Coronary artery (tissue), 2 donors: ENCODE measurements around the gene WNK1.
"Not testable (repeated sequence)": the region's sequence is repeated elsewhere in the genome, so short reads cannot be mapped to it uniquely, and the experiment has no call there.

Experiments used
- DNase-seq: peaks from one replicate; pipeline ENCODE4 v3.0.0-alpha.2; 2017; ENCODE audit warnings: low spot score
- H3K27ac ChIP-seq, 2 donors: fragments of 200-600 bp; sonication (generic); one replicate each; pipeline ENCODE4 v1.5.1; 2016 to 2019
- H3K4me3 ChIP-seq: fragments of 200-600 bp; sonication (generic); 2 replicates; pipeline ENCODE4 v1.5.1; 2016; ENCODE audit warnings: mild to moderate bottlenecking, moderate library complexity
- TF ChIP-seq, protein P1 (sequence below): fragments of 200-600 bp; sonication (generic); IDR thresholded peaks from one replicate; pipeline ENCODE4 v1.5.1; 2019; ENCODE audit warnings: antibody characterized with exemption

WNK1 gene

DNA sequence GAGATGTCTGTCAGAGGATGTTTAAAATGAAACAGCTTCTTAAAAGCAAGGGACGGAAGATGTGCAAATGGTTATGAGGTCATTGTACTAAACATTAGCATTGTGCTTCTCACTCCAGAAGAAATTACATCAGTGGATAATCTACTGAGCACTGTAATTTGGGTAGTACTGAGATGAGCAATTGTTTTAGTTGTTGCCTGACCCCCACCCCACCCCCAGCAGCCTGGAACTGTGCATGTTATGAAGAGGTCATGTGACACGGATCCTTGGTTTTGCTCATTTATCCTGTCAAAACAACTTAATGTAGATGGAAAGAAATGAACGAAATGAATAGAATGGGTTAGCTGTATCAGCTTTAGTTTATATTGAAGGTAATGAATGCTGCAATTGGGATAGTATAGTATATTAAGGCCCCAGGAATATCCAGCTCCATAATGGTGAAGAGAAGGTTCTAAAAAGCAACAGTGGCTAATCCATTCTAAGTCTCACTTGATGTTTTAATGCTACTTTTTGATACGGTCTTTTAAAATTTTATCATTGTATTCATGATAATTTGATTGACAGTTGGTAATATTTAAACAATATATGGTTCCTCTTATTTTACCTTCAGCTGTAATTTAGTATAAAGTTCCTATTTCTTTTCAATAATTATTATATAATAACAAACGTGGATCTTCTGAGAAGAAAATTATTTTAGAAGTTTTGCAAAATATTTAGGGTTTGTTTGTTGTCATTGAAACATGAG lies 58.5 kb downstream of the WNK1 start:
- no peak for DNase-seq
- Histone ChIP-seq H3K27ac (no peak overlapping the region), H3K4me3 (no peak overlapping the region)
- TF ChIP-seq, protein P1, sequence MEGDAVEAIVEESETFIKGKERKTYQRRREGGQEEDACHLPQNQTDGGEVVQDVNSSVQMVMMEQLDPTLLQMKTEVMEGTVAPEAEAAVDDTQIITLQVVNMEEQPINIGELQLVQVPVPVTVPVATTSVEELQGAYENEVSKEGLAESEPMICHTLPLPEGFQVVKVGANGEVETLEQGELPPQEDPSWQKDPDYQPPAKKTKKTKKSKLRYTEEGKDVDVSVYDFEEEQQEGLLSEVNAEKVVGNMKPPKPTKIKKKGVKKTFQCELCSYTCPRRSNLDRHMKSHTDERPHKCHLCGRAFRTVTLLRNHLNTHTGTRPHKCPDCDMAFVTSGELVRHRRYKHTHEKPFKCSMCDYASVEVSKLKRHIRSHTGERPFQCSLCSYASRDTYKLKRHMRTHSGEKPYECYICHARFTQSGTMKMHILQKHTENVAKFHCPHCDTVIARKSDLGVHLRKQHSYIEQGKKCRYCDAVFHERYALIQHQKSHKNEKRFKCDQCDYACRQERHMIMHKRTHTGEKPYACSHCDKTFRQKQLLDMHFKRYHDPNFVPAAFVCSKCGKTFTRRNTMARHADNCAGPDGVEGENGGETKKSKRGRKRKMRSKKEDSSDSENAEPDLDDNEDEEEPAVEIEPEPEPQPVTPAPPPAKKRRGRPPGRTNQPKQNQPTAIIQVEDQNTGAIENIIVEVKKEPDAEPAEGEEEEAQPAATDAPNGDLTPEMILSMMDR = no peak

DNA sequence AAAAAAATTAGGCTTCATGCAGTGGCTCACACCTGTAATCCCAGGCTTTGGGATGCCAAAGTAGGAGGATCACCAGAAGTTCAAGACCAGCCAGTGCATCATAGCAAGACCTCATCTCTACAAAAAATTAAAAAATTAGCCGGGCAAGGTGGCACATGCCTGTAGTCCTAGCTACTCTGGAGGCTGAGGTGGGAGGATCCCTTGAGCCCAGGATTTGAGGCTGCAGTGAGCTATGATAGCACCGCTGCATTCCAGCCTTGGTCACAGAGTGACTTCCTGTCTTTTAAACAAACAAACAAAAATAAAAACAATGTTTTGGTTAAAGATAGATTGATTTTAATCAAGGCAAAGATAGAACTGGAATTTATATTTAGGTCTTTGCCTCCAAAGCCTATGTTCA lies 60.6 kb downstream of the WNK1 start:
- H3K27ac ChIP-seq = no peak overlapping the region
- H3K4me3 ChIP-seq = no peak overlapping the region
- TF ChIP-seq, protein P1 = no peak
- no peak for DNase-seq

DNA sequence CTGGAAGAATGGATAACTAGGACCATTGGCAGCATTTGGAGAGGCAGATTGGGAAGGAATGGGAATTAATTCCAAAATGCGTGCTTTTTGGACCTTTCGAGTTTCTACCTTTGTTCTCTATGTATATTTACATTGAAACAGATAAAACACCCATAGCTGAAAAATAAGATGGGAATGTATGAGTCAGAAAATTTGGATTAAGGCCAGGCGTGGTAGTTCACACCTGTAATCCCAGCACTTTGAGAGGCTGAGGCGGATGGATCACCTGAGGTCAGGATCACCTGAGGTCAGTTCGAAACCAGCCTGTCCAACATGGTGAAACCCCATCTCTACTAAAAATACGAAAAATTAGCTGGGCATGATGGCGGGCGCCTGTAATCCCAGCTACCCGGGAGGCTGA lies 65.1 kb downstream of the WNK1 start:
- H3K4me3 ChIP-seq, DNase-seq: not testable (repeated sequence)
- H3K27ac ChIP-seq = peak overlapping the region; percentile 24 to 55

DNA sequence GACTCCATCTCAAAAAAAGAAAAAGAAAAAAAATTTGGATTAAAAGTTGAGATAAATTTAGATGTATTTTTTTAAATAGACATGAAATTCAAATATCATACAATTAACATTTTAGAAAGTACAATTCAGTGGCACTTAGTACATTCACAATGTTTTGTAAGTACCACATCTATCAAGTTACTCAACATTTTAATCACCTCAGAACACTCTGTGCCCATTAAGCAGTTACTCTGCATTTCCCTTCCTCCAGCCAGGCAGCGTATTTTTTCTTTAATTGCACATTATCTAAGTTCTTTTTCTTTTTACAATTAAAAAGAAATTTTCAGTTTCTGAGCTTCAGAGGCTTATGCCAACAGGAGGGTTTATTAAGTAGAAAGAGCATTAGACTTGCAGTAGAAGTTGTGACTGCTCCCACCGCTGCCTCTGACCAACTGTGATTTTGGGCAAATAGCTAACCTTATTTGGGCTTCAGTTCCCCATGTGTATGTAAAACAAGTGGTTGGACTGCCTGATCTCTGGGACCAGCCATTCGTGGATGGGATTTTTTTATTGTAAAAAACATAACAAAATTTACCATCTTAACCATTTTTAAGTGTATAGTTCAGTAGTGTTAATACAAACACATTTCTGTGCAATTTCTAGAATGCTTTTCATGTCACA lies 65.7 kb downstream of the WNK1 start:
- H3K4me3 ChIP-seq = peak overlapping the region; percentile 11
- TF ChIP-seq, protein P1 = no peak
- DNase-seq = no peak
- peak overlapping the region; percentile 24 to 76 for H3K27ac ChIP-seq

DNA sequence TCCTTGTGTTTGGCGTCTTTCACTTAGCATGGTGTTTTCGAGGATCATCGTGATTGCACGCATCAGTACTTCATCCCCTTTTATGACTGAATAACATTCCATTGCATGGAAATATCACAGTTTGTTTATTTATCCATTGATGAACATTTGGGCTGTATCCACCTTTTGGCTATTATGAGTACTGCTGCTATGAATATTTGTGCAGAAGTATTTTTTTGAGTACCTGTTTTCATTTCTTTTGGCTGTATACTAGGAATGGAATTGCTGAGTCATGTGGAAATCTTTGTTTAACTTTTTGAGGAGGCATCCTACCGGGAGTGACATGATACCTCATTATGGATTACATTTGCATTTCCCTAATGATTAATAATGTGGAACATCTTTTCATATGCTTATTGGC lies 66.4 kb downstream of the WNK1 start:
- no peak for DNase-seq
- TF ChIP-seq, protein P1 = no peak
- peak overlapping the region; percentile 11 for H3K4me3 ChIP-seq
- H3K27ac ChIP-seq = peak overlapping the region; percentile 23 to 76

DNA sequence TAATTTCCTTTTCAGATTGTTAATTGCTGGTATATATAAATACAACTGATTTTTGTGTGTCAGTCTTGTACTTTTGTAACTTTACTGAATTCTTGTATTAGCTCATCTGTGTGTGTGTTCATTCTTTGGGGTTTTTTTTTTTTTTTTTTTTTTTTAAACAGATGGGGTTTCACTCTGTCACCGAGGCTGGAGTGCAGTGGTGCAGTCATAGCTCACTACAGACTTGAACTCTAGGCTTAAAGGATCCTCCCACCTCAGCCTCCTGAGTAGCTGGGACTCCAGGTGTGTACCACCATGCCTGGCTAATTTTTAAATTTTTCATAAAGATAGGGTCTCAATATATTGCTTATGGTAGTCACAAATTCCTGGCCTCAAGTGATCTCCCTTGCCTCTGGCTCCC lies 68.0 kb downstream of the WNK1 start:
- no peak overlapping the region for H3K4me3 ChIP-seq
- no peak overlapping the region for H3K27ac ChIP-seq
- DNase-seq = no peak
- TF ChIP-seq, protein P1 = no peak

DNA sequence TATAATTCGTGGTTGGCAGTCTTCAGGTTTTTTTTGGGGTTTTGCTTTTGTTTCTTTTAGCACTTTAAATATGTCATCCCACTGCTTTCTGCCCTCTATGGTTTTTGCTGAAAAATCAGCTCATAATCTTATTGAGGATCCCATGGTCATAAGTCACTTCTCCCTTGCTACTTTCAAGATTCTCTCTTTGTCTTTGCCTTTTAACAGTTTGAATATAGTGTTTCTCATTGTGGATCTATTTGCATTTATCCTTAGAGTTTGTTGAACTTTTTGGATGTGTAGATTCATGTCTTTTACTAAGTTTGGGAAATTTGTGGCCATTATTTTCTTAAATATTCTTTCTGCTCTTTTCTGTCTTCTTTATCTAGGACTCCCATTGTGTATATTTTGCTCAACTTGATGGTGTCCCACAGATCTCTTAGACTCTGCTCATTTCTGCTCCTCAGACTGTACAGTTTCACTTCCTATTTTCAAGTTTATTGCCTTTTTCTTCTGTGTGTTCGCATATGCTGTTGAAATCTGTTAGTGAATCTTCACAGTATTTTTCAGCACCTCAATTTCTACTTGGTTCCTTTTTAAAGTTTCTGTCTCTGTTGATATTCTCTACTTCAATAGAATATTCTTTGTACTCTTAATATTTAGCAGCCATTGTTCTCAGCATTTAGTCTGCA lies 70.8 kb downstream of the WNK1 start:
- Histone ChIP-seq H3K4me3 (no peak overlapping the region), H3K27ac (no peak overlapping the region)
- TF ChIP-seq, protein P1 = no peak
- DNase-seq = no peak
